ENCODE data around the gene CD79B.

CD79B gene

DNA sequence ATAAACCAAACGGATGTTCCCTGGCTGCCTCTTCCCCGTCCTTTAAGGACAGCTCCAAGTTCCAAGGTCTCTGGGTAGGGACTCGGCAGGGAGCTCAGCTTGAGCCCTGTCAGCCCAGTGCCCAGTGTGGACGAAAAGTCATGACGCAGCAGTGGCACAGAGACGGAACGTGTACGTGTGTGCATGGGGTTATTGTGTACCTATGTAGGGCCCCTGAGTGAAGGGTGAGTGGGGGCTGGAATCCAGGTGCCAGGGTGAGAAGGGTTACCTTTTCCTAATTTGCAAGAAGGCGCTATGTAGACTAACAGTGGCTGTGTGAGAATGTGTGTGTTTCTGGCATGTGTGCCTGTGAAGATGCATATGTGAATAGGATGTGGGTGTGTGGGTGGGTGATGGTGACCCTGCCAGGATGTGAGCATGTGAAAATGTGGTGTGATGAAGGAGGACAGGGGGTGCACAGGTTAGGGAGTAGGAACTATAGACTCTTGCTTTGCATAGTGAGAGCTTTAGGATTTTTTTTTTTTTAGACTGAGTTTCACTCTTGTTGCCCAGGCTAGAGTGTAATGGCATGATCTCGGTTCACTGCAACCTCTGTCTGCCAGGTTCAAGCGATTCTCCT is 34.6 kb upstream of the CD79B start:
- Histone ChIP-seq H3F3A (ENCODE audit: insufficient read depth, low read length) (peaks cover 6% of the 10 kb centered on the region; the same call in 1 of the 2 replicates), H3K9me2 (replicated peaks; ENCODE audit: insufficient read depth, low read length) (no peaks in the 10 kb centered on the region), H3K27ac (ENCODE audit: low read length) (no peak overlapping the region), H3K9ac (ENCODE audit: low read length) (no peak overlapping the region), H4K20me1 (ENCODE audit: insufficient read depth, low read length) (no peaks in the 10 kb centered on the region), H3K4me1 (ENCODE audit: low read length) (no peaks in the 10 kb centered on the region), H3K4me2 (ENCODE audit: low read depth, low read length) (no peak overlapping the region), H3K36me3 (replicated peaks; ENCODE audit: insufficient read depth, low read length) (no peaks in the 10 kb centered on the region), H3K27me3 (replicated peaks; ENCODE audit: insufficient read depth, low read length) (no peaks in the 10 kb centered on the region; the same call in 1 of the 2 replicates), H3K9me3 (replicated peaks; ENCODE audit: insufficient read depth, low read length) (no peaks in the 10 kb centered on the region), H3K4me3 (ENCODE audit: low read length) (no peak overlapping the region), H2AFZ (ENCODE audit: low read length) (no peak overlapping the region), H3K79me2 (ENCODE audit: low read length) (no peaks in the 10 kb centered on the region)
- no peak for DNase-seq
- TF ChIP-seq CTCF (IDR thresholded peaks at IDR 0.05; ENCODE audit: low read length) (no peak), EZH2 (optimal IDR thresholded peaks at IDR 0.05; ENCODE audit: low read depth, low read length) (no peak), EZH2phosphoT487 (IDR thresholded peaks at IDR 0.05; ENCODE audit: low read length) (no peak)

DNA sequence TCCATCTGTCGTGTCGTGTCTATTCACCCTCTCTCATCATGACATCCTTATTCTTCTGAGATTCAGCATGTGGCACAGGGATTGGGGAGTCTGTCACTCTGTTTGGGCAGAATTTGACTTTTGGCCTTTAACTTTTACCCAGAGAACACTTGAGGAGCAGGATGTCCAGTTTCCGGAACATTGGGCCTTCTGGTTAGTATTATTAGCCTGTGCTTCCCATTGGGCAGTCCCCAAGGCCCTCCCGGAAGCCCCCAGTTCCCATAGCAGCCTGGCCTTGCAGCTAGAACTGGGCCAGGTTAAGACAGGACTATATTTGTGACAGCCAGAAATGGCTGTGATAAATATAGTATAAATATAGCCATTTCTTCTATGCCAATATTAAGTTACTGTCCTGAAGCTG is 31.0 kb upstream of the CD79B start:
- H3K27ac ChIP-seq (ENCODE audit: low read length), result no peak overlapping the region

DNA sequence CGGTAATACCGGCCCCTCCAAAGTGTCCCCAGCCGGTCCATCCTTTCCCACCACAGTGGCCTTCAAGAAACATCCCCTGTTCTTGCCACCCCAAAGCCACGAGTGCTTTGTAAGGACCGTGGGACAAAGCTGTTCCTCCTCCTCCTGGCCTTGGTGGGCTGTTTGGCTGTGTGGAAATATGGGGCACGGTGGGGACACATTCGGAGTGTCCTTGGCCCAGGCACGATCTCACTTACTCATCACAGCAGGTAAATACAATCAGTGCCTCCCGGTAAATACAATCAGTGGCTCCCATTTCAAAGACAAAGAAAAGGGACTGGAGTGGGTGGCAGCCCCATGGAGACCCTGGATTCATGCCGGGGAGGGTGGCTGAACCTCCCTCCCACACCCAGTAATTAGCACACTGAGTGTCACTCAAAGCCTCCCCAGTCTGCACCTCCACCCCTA is 30.2 kb upstream of the CD79B start:
- Histone ChIP-seq H3K27me3 (replicated peaks; ENCODE audit: insufficient read depth, low read length) (no peaks in the 10 kb centered on the region), H3K4me1 (ENCODE audit: low read length) (0 out of 2 replicates have a peak, but pooled peaks cover 5% of the 10 kb centered on the region), H4K20me1 (ENCODE audit: insufficient read depth, low read length) (no peaks in the 10 kb centered on the region), H3K9me2 (replicated peaks; ENCODE audit: insufficient read depth, low read length) (no peaks in the 10 kb centered on the region), H2AFZ (ENCODE audit: low read length) (no peak overlapping the region), H3K9me3 (replicated peaks; ENCODE audit: insufficient read depth, low read length) (no peaks in the 10 kb centered on the region), H3F3A (ENCODE audit: insufficient read depth, low read length) (peaks cover 6% of the 10 kb centered on the region; the same call in 1 of the 2 replicates), H3K4me2 (ENCODE audit: low read depth, low read length) (no peak overlapping the region), H3K27ac (ENCODE audit: low read length) (no peak overlapping the region), H3K36me3 (replicated peaks; ENCODE audit: insufficient read depth, low read length) (no peaks in the 10 kb centered on the region), H3K79me2 (ENCODE audit: low read length) (no peaks in the 10 kb centered on the region), H3K9ac (ENCODE audit: low read length) (no peak overlapping the region), H3K4me3 (ENCODE audit: low read length) (no peak overlapping the region)
- DNase-seq, result no peak
- no peak for TF ChIP-seq CTCF (IDR thresholded peaks at IDR 0.05; ENCODE audit: low read length)
- no peak for TF ChIP-seq EZH2 (optimal IDR thresholded peaks at IDR 0.05; ENCODE audit: low read depth, low read length)
- no peak for TF ChIP-seq EZH2phosphoT487 (IDR thresholded peaks at IDR 0.05; ENCODE audit: low read length)

More for the DNA sequence above, 31.0 kb upstream of the CD79B start:
- no peaks in the 10 kb centered on the region for H3K9me3 ChIP-seq (replicated peaks; ENCODE audit: insufficient read depth, low read length)
- TF ChIP-seq EZH2phosphoT487 (IDR thresholded peaks at IDR 0.05; ENCODE audit: low read length), result no peak
- no peak for TF ChIP-seq CTCF (IDR thresholded peaks at IDR 0.05; ENCODE audit: low read length)
- no peak for TF ChIP-seq EZH2 (optimal IDR thresholded peaks at IDR 0.05; ENCODE audit: low read depth, low read length)
- 0 out of 2 replicates have a peak, but pooled peaks cover 5% of the 10 kb centered on the region for H3K4me1 ChIP-seq (ENCODE audit: low read length)
- DNase-seq, result no peak
- no peak overlapping the region for H3K4me3 ChIP-seq (ENCODE audit: low read length)
- no peak overlapping the region for H3K9ac ChIP-seq (ENCODE audit: low read length)
- no peaks in the 10 kb centered on the region for H3K27me3 ChIP-seq (replicated peaks; ENCODE audit: insufficient read depth, low read length)
- no peak overlapping the region for H2AFZ ChIP-seq (ENCODE audit: low read length)
- no peaks in the 10 kb centered on the region for H3K9me2 ChIP-seq (replicated peaks; ENCODE audit: insufficient read depth, low read length)
- no peaks in the 10 kb centered on the region for H4K20me1 ChIP-seq (ENCODE audit: insufficient read depth, low read length)
- no peaks in the 10 kb centered on the region for H3K36me3 ChIP-seq (replicated peaks; ENCODE audit: insufficient read depth, low read length)
- no peak overlapping the region for H3K4me2 ChIP-seq (ENCODE audit: low read depth, low read length)
- peaks cover 6% of the 10 kb centered on the region; the same call in 1 of the 2 replicates for H3F3A ChIP-seq (ENCODE audit: insufficient read depth, low read length)
- H3K79me2 ChIP-seq (ENCODE audit: low read length), result no peaks in the 10 kb centered on the region
